Measurements from ENCODE around the gene PBX1.
A peak's percentile ranks its signal among the peaks of the same experiment; 100 is the strongest.

PBX1 gene

GRCh38 chr1:164700683-164701082 lies 141.7 kb downstream of the PBX1 start:
- DNase-seq = no peak
- ATAC-seq = no peak

- DNase-seq = no peak
- no peak for ATAC-seq
These were observed 142.3 kb downstream of the PBX1 start for GRCh38 chr1:164701189-164701761.

DNA sequence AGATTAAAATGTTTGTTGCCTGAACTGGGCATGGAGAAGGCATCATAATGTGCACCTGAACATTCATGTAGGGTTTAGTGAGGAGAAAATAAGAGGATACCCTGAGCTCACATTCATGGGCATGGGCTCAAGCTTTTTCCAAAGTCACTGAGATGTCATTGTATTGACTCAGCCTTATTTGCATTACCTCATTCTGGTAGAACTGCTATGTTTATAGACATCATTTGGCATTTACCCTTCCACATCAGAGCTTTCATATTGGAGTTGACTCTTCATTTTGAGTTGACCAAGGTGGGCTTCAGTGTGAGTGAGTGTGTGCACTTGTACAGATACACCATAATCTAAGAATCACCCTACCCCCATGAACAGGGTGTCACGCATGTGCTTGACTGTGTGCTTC lies 143.2 kb downstream of the PBX1 start:
- DNase-seq (no peak), ATAC-seq (no peak)

- ATAC-seq (no peak), DNase-seq (no peak)
These were observed 143.7 kb downstream of the PBX1 start for GRCh38 chr1:164702664-164703063.

DNA sequence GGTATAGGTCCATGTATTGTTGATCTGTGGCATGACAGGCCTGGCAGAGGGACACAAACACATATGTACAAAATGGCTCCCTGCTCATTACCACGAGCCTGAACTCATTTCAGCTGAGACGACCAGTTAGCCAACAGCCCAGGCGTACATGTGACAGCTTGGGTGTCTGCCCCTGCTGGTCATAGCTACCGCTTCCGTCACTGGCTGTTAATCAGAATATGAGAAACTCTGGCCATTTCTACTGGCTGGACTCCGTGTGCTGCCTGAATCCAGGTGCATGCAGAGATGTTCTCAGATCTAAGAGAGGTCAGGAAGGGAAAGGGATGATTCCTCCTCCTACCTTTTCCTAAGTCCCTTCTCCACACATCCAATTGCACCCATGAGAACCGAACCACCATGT lies 144.5 kb downstream of the PBX1 start:
- no peak for DNase-seq
- no peak for ATAC-seq

- ATAC-seq = no peak
- no peak for DNase-seq
These were observed 145.0 kb downstream of the PBX1 start for GRCh38 chr1:164703960-164704411.

GRCh38 chr1:164704954-164705353 lies 146.0 kb downstream of the PBX1 start:
- DNase-seq (no peak), ATAC-seq (no peak)

- DNase-seq (no peak), ATAC-seq (no peak)
These were observed 147.6 kb downstream of the PBX1 start for GRCh38 chr1:164706606-164706987.

DNA sequence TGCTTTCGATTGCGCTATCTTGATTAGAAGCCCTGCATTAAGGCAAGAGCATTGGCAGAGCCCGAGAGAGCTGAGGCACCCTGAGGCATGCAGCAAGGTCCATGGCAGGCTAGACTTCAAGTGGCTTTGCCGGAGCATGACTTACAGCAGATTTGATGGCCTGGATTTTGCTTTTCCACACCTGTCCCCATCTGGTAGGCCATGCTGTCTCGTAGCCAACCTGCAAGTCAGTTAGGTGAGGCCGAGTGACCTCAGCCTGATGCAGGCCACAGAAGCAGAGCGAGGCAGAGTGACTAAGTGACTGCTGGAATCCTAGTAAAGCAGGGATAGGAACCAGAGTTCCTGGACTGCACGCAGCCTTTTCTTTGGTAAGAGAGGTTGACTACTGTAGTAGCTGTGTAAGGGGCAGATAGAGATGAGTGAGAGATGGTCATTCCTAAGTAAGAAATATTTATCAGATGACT lies 148.9 kb downstream of the PBX1 start:
- no peak for DNase-seq
- ATAC-seq = no peak

DNA sequence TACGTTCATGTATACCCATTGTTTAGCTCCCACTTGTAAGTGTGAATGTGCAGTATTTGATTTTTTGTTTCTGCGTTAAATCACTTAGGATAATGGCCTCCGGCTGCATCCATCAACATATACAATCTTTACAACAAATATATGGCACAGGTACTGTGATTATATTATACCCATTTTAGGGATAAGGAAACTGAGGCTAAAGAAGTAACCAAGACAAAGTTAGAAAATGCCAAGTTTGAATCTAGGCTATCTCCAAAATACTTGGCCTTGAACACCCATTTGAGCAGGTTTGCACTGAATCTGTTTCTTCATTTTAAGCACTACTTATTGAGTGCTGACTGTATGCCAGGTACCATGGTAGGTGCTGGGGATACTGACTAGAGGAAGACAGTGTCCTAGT lies 149.6 kb downstream of the PBX1 start:
- DNase-seq (no peak), ATAC-seq (no peak)

DNA sequence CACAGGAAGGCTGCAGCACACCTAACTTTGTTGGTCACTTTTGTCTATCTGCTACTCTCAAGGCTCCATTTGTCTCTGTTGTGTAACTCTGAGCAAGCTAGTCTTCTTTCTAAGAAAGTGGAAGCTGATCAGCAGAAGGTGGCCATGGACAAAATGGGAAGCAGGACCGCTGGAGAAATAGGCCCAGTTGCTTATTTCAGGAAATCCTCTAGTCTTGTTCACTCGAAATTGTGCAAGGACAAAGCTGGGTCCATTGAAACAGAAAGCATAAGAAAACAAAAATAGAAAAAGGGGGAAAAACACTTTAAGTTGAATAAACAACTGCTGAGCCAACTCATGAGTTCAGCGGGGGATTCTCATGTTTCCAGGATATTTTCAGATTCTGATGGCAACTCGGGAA lies 150.1 kb downstream of the PBX1 start:
- DNase-seq = no peak
- ATAC-seq = no peak

- DNase-seq = no peak
These were observed 150.7 kb downstream of the PBX1 start for GRCh38 chr1:164709541-164710278.

GRCh38 chr1:164712131-164713036 lies 153.4 kb downstream of the PBX1 start:
- DNase-seq (no peak), ATAC-seq (no peak)

More at GRCh38 chr1:164709541-164710278, 150.7 kb downstream of the PBX1 start:
- ATAC-seq = no peak

DNA sequence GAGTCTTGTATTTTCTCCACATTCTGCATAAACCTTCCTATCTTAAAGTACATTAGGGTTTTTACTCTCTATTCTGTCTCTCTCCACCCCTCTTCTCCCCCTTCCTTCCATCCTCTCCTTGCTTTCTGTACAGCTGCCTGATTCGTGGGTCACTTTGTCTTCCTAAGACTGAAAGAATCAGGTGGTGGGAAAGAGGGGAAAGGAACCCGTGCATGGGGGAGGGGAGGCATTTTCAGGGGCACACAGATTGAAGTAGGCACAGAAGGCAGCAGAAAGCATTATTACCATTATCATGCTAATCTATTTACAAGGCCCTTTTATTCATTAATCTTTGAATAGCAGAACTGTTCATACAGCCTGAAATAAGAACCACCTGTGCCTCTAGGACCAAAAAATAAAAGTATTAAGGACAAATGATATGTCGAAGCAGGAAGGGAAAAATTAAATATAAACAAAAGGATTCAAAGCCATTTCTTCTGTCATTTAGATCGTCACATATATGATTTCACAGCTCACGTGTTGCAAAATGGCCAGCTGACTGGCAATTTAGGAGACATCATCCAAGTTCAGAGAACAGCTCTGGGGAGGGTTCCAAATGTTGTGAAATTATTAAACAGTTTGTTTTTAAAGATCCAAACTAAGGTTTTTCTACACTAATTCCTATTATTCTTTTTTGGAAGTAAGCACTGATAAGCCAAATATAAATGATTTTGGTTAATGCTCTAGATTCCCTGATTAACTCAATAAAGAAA lies 154.6 kb downstream of the PBX1 start:
- ATAC-seq (no peak), DNase-seq (no peak)

DNA sequence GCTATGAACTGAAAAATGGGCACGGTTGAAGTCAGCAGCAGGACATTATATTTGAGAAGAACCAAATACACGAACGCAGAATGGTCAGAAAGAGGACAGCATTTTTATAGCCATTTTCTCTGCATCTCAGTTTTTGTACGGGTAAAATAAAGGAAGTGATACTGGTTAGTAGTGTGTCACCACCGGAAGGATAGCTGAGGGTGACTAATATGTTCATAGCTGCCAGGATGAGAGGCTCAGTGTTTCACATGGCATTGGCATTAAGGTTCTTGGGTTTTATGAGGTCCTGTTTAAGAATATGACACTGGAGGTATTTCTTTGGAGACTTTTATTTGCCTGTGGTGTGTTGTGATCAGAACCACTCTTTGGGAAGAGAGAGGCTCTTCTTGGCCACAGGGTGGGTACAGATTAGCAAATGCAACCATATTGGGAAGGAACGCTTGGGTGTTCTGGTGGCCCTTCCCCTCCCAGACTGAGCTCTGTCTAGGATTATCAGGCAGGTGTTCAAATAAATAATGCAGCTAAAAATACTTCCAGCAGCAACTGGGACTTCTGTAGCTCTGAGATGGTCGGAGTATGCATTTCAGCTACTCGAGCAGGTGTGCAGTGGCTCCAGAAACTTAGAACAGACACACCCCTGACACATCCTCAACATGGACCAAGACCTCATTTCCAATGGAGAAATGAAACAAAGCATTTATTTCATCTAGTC lies 158.2 kb downstream of the PBX1 start:
- no peak for DNase-seq
- ATAC-seq = peak; percentile 63

DNA sequence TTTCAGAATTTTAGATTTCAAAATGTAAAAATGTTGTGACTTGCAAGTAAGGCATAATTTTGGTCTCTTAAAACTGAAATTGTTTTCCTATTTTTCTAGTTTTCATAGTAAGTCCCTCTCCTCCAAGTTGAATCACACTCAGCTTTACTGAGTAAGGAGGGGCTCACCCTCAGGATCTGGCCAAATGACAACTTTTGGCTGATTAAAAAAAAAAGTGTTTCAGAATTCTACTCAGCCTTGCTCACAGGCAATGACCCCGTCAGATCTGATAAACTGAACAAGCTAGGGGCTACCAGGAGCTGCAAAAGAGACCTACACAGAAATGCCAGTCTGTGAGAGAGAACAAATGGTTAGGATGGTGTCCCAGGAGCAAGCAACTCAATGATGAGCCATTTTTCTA lies 159.8 kb downstream of the PBX1 start:
- no peak for ATAC-seq
- DNase-seq = no peak

- no peak for DNase-seq
- no peak for ATAC-seq
These were observed 160.9 kb downstream of the PBX1 start for GRCh38 chr1:164719676-164720439.

- no peak for DNase-seq
- no peak for ATAC-seq
These were observed 161.7 kb downstream of the PBX1 start for GRCh38 chr1:164720440-164721227.

- ATAC-seq = no peak
These were observed 162.2 kb downstream of the PBX1 start for GRCh38 chr1:164721228-164721496.

GRCh38 chr1:164723296-164723798 lies 164.4 kb downstream of the PBX1 start:
- ATAC-seq (no peak), DNase-seq (no peak)

More at GRCh38 chr1:164721228-164721496, 162.2 kb downstream of the PBX1 start:
- DNase-seq = no peak

Data from stimulated activated naive CD8-positive, alpha-beta T cell treated with anti-CD3 and anti-CD28 coated beads, Interleukin-15, Interleukin-2, amounts not matched to agents 100 U/mL and 50 U/mL, for 24 hours (primary cell).